Mesendoderm (in vitro differentiated cells): ENCODE measurements around the gene FBXO11.
"Not testable (repeated sequence)": the region's sequence is repeated elsewhere in the genome, so short reads cannot be mapped to it uniquely, and the experiment has no call there.

Source experiments
- DNase-seq: peaks from one replicate; pipeline ENCODE4 v3.0.0; 2013
- H2AK5ac ChIP-seq: 2 replicates; pipeline ENCODE4 v1.6.1; 2013; ENCODE audit warnings: low read length, inconsistent platforms
- H2BK120ac ChIP-seq: 2 replicates; pipeline ENCODE4 v1.6.1; 2013; ENCODE audit warnings: low read depth, mild to moderate bottlenecking, low read length, moderate library complexity, mixed read lengths
- H2BK15ac ChIP-seq: replicated peaks from 2 replicates; pipeline ENCODE4 v1.6.1; 2013; ENCODE audit warnings: low read depth, mild to moderate bottlenecking, moderate library complexity
- H2BK5ac ChIP-seq: 2 replicates; pipeline ENCODE4 v1.6.1; 2013; ENCODE audit warnings: low read length, inconsistent platforms
- H3K18ac ChIP-seq: 2 replicates; pipeline ENCODE4 v1.6.1; 2013; ENCODE audit warnings: mild to moderate bottlenecking, low read length, mixed read lengths
- H3K23ac ChIP-seq: one replicate; pipeline ENCODE4 v1.6.1; 2013; ENCODE audit warnings: low read length
- H3K27ac ChIP-seq: 2 replicates; pipeline ENCODE4 v1.5.1; 2013; ENCODE audit warnings: low read depth, mild to moderate bottlenecking, inconsistent platforms, low read length, moderate library complexity
- H3K27me3 ChIP-seq: 2 replicates; pipeline ENCODE4 v1.6.1; 2013; ENCODE audit warnings: low read length, control low read depth, mild to moderate bottlenecking, inconsistent platforms; ENCODE audit not compliant: insufficient read depth, poor library complexity
- H3K36me3 ChIP-seq: 2 replicates; pipeline ENCODE4 v1.6.1; 2013; ENCODE audit warnings: low read length, inconsistent platforms; ENCODE audit not compliant: control insufficient read depth, insufficient read depth
- H3K4ac ChIP-seq: one replicate; pipeline ENCODE4 v1.6.1; 2013; ENCODE audit warnings: low read depth, mild to moderate bottlenecking, low read length, moderate library complexity
- H3K4me1 ChIP-seq: 2 replicates; pipeline ENCODE4 v1.6.1; 2013; ENCODE audit warnings: low read depth, low read length, inconsistent platforms; ENCODE audit not compliant: control insufficient read depth
- H3K4me2 ChIP-seq: 2 replicates; pipeline ENCODE4 v1.6.1; 2013; ENCODE audit warnings: low read length
- H3K4me3 ChIP-seq: 2 replicates; pipeline ENCODE4 v1.5.1; 2013; ENCODE audit warnings: mild to moderate bottlenecking, low read length
- H3K56ac ChIP-seq: one replicate; pipeline ENCODE4 v1.6.1; 2013; ENCODE audit warnings: low read length
- H3K79me1 ChIP-seq: 2 replicates; pipeline ENCODE4 v1.6.1; 2013; ENCODE audit warnings: low read length, inconsistent platforms
- H3K79me2 ChIP-seq: 2 replicates; pipeline ENCODE4 v1.6.1; 2013; ENCODE audit warnings: mild to moderate bottlenecking, low read length; ENCODE audit not compliant: control insufficient read depth, insufficient read depth
- H3K9ac ChIP-seq: 2 replicates; pipeline ENCODE4 v1.6.1; 2013; ENCODE audit warnings: low read length, inconsistent platforms
- H4K5ac ChIP-seq: one replicate; pipeline ENCODE4 v1.6.1; 2013; ENCODE audit warnings: low read length
- H4K8ac ChIP-seq: one replicate; pipeline ENCODE4 v1.6.1; 2013; ENCODE audit warnings: low read depth, mild to moderate bottlenecking, control low read depth, low read length, moderate library complexity
- WGBS: extraction: QIAGEN DNeasy Blood & Tissue Kit; methylation state at CpG from one replicate; pipeline ENCODE4 v1.1.7; 2013; ENCODE audit warnings: low lambda C conversion rate, missing lambda C conversion rate; ENCODE audit not compliant: insufficient coverage; ENCODE audit errors: extremely low coverage; 5-methylcytosine and 5-hydroxymethylcytosine counted together

The FBXO11 gene

DNA sequence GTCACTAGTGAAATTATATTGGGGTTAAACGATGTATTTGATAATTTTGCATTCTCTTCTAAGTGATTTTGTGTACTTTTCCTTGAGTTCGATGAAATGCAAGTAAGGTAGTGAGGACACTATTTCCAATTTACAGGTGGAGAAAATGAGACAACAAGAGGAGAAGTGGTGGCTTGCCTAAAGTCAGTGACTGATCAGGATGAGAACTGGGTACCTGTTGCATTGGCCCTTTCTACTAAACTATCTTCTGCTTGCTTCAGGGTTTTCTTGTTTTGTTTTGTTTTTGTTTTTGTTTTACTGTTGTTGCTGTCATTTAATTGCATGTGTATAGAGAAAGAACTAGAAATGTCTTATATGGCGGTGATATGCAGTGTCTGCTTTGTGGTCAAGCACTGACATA is 31.4 kb upstream of the FBXO11 start:
- no peaks in the 10 kb centered on the region for H3K79me2 ChIP-seq
- no peaks in the 10 kb centered on the region for H3K36me3 ChIP-seq
- H3K27me3 ChIP-seq = no peaks in the 10 kb centered on the region
- no peak overlapping the region for H3K4ac ChIP-seq
- H2BK15ac ChIP-seq = no peak overlapping the region
- no CpG with 5 or more reads among the region's 3 CpGs for WGBS
- H3K79me1 ChIP-seq = no peaks in the 10 kb centered on the region
- no peak overlapping the region for H2AK5ac ChIP-seq
- H3K18ac ChIP-seq = no peak overlapping the region
- no peak overlapping the region for H3K4me2 ChIP-seq
- no peak overlapping the region for H4K8ac ChIP-seq
- H3K23ac ChIP-seq = no peak overlapping the region
- no peak overlapping the region for H4K5ac ChIP-seq
- no peak for DNase-seq
- H3K27ac ChIP-seq = no peak overlapping the region
- H2BK5ac ChIP-seq = no peak overlapping the region
- H3K9ac ChIP-seq = no peak overlapping the region
- H3K4me1 ChIP-seq = no peaks in the 10 kb centered on the region
- H3K56ac ChIP-seq = no peak overlapping the region
- H2BK120ac ChIP-seq = no peak overlapping the region
- H3K4me3 ChIP-seq = no peak overlapping the region

DNA sequence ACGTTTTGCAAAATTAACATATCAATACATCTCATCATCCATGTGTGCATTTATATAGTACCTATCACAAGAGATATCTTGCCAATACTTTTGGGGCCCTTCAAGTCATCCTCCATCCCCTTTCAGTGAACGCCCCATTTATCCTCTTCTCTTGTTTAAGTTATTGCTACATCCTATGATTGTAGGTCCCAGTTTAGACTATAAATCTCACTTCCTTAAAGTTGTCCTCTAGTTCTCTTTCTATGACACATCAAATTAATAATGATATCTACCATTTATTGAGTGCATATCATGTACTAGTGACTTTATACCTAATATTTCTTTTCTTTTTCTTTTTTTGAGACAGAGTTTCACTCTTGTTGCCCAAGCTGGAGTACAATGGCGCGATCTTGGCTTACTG is 28.8 kb upstream of the FBXO11 start:
- no peaks in the 10 kb centered on the region for H3K27me3 ChIP-seq
- H3K79me2 ChIP-seq = no peaks in the 10 kb centered on the region
- no peaks in the 10 kb centered on the region for H3K4me1 ChIP-seq
- no peak overlapping the region for H3K27ac ChIP-seq
- H2AK5ac ChIP-seq = no peak overlapping the region
- H3K56ac ChIP-seq = no peak overlapping the region
- no peak overlapping the region for H4K8ac ChIP-seq
- H3K79me1 ChIP-seq = no peaks in the 10 kb centered on the region
- H3K4me3 ChIP-seq = no peak overlapping the region
- DNase-seq = no peak
- H3K23ac ChIP-seq = no peak overlapping the region
- H2BK5ac ChIP-seq = no peak overlapping the region
- no peak overlapping the region for H3K4me2 ChIP-seq
- H3K18ac ChIP-seq = no peak overlapping the region
- no peak overlapping the region for H2BK120ac ChIP-seq
- no peak overlapping the region for H2BK15ac ChIP-seq
- H4K5ac ChIP-seq = no peak overlapping the region
- no peaks in the 10 kb centered on the region for H3K36me3 ChIP-seq
- no peak overlapping the region for H3K9ac ChIP-seq
- no peak overlapping the region for H3K4ac ChIP-seq
- no CpG with 5 or more reads among the region's 4 CpGs for WGBS

DNA sequence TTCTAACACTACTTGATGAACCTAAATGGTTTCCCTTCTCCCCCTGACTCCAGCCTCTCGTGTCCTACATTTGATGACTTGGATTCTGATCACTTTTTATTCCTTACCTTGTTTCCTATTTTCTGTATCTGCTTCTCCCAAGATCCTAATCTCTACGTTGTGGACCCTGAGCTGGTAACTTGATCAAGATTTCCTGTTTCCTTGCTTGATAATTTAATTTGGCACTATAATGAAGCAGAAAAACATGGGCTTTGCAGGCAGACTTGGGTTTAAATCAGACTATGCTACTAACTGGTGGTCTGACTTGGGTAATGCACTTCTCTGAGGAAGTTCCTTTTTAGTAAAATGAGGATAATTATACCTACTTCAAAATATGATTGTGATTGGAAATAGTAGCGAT is 11.7 kb upstream of the FBXO11 start:
- H3K23ac ChIP-seq = no peak overlapping the region
- H3K4me1 ChIP-seq = no peaks in the 10 kb centered on the region
- no peak overlapping the region for H2BK5ac ChIP-seq
- H3K27ac ChIP-seq = no peak overlapping the region
- H3K56ac ChIP-seq = no peak overlapping the region
- H2AK5ac ChIP-seq = no peak overlapping the region
- H4K8ac ChIP-seq = no peak overlapping the region
- H3K27me3 ChIP-seq = peaks cover 3% of the 10 kb centered on the region
- H2BK120ac ChIP-seq = no peak overlapping the region
- H3K79me1 ChIP-seq = no peaks in the 10 kb centered on the region
- H3K4me2 ChIP-seq = no peak overlapping the region
- H3K4me3 ChIP-seq = no peak overlapping the region
- no peak overlapping the region for H4K5ac ChIP-seq
- WGBS = no CpG with 5 or more reads among the region's 3 CpGs
- H3K9ac ChIP-seq = no peak overlapping the region
- no peak overlapping the region for H3K4ac ChIP-seq
- H2BK15ac ChIP-seq = no peak overlapping the region
- DNase-seq = no peak
- H3K36me3 ChIP-seq = no peaks in the 10 kb centered on the region
- no peaks in the 10 kb centered on the region for H3K79me2 ChIP-seq
- H3K18ac ChIP-seq = no peak overlapping the region

DNA sequence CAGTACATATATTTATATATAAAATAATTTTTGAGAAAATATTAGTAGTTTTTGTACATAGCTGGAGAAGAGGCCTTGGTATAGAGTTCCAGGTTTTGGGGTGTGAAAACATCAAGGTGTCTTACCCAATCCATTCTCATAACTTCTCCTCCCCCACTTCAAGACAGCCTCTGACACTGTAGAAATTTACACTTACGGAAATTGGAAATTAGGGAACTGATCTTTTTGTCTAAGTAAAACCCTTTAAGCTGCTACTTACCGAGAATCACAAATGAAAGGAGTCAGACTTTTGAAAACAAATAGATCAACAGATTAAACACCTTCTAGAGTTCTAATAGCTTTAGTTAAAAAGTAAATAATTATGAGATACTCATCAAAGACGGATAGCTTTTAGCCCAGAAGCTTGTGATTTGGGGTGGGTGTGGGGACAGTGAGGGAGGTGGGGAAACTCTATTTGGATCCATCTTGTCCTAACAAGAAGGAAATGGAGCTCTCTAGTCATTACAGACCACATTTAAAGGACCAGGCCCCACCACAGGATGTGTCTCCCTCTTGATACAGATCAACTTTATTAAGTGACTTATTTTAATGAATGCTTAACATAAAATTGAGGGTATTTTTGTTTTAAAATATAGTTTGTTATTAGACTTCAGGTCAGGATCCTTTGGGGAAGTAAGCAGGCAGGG is 11.1 kb upstream of the FBXO11 start:
- H3K4me3 ChIP-seq = no peak overlapping the region
- H3K79me2 ChIP-seq = no peaks in the 10 kb centered on the region
- H4K5ac ChIP-seq = no peak overlapping the region
- H3K27ac ChIP-seq = no peak overlapping the region
- H2BK120ac ChIP-seq = no peak overlapping the region
- no peak overlapping the region for H3K18ac ChIP-seq
- no CpG with 5 or more reads among the region's 3 CpGs for WGBS
- H2BK5ac ChIP-seq = no peak overlapping the region
- H2BK15ac ChIP-seq = no peak overlapping the region
- no peaks in the 10 kb centered on the region for H3K79me1 ChIP-seq
- H3K36me3 ChIP-seq = no peaks in the 10 kb centered on the region
- H3K4me2 ChIP-seq = no peak overlapping the region
- no peak for DNase-seq
- H3K4ac ChIP-seq = no peak overlapping the region
- H3K23ac ChIP-seq = no peak overlapping the region
- no peak overlapping the region for H3K9ac ChIP-seq
- peaks cover 3% of the 10 kb centered on the region for H3K27me3 ChIP-seq
- H3K56ac ChIP-seq = no peak overlapping the region
- no peak overlapping the region for H4K8ac ChIP-seq
- H3K4me1 ChIP-seq = no peaks in the 10 kb centered on the region
- no peak overlapping the region for H2AK5ac ChIP-seq

DNA sequence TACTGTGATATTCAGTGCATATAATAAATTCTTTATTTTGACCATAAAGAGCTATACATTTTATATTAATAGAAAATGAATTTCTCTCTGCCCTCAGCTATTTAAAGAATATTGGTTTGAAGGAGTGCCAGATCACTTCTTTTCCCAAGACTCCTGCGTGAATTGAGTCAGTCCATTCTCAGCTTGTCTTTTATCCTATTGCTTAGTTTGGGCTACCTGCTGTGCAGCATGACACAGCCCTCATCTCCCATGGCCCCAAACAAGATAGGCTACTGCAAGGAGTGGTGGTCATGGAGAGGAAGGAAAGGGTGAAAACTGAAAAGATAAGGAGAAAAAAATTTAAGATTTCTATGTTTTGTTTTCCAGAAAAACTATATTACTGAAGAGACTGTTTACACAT is 10.1 kb upstream of the FBXO11 start:
- no peak overlapping the region for H3K4me3 ChIP-seq
- no peaks in the 10 kb centered on the region for H3K79me2 ChIP-seq
- no peak overlapping the region for H3K4me2 ChIP-seq
- peaks cover 3% of the 10 kb centered on the region for H3K27me3 ChIP-seq
- H2BK15ac ChIP-seq = no peak overlapping the region
- H3K27ac ChIP-seq = no peak overlapping the region
- no peak overlapping the region for H3K4ac ChIP-seq
- no peaks in the 10 kb centered on the region for H3K79me1 ChIP-seq
- no peak overlapping the region for H2AK5ac ChIP-seq
- H3K9ac ChIP-seq = no peak overlapping the region
- H3K23ac ChIP-seq = no peak overlapping the region
- H3K36me3 ChIP-seq = no peaks in the 10 kb centered on the region
- no peak overlapping the region for H2BK5ac ChIP-seq
- no peak overlapping the region for H4K8ac ChIP-seq
- no peak overlapping the region for H3K56ac ChIP-seq
- no peak overlapping the region for H4K5ac ChIP-seq
- H2BK120ac ChIP-seq = no peak overlapping the region
- no peaks in the 10 kb centered on the region for H3K4me1 ChIP-seq
- WGBS = no CpG with 5 or more reads among the region's 1 CpG
- no peak overlapping the region for H3K18ac ChIP-seq
- peak; percentile 52 for DNase-seq

DNA sequence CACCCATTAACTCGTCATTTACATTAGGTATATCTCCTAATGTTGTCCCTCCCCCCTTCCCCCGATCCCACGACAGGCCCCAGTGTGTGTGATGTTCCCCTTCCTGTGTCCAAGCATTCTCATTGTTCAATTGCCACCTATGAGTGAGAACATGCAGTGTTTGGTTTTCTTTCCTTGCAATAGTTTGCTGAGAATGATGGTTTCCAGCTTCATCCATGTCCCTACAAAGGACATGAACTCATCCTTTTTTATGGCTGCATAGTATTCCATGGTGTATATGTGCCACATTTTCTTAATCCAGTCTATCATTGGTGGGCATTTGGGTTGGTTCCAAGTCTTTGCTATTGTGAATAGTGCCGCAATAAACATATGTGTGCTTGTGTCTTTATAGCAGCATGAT is 4.4 kb upstream of the FBXO11 start:
- not testable (repeated sequence) for H2BK120ac ChIP-seq, H3K27me3 ChIP-seq, H3K18ac ChIP-seq, H2AK5ac ChIP-seq, H3K4me1 ChIP-seq, H3K79me2 ChIP-seq, H2BK15ac ChIP-seq, H3K56ac ChIP-seq, H3K4me3 ChIP-seq, H3K4me2 ChIP-seq, H3K36me3 ChIP-seq, H3K23ac ChIP-seq, H3K79me1 ChIP-seq, H3K27ac ChIP-seq, H4K8ac ChIP-seq, H3K9ac ChIP-seq, H4K5ac ChIP-seq, DNase-seq, H2BK5ac ChIP-seq, H3K4ac ChIP-seq
- no CpG with 5 or more reads among the region's 4 CpGs for WGBS
